ENCODE results near the gene CREBRF. TPM values are rescaled to one million over a fixed set of nuclear protein-coding genes. Genes with fewer than 3 reads are reported as not detected.

The CREBRF gene
- total and polyA plus RNA-seq, 9 of the 15 experiments (the other 6 are each of a cell fraction or from before 2014, with no cell fraction given): 1.1 to 4.9 (median 2.9) TPM

DNA sequence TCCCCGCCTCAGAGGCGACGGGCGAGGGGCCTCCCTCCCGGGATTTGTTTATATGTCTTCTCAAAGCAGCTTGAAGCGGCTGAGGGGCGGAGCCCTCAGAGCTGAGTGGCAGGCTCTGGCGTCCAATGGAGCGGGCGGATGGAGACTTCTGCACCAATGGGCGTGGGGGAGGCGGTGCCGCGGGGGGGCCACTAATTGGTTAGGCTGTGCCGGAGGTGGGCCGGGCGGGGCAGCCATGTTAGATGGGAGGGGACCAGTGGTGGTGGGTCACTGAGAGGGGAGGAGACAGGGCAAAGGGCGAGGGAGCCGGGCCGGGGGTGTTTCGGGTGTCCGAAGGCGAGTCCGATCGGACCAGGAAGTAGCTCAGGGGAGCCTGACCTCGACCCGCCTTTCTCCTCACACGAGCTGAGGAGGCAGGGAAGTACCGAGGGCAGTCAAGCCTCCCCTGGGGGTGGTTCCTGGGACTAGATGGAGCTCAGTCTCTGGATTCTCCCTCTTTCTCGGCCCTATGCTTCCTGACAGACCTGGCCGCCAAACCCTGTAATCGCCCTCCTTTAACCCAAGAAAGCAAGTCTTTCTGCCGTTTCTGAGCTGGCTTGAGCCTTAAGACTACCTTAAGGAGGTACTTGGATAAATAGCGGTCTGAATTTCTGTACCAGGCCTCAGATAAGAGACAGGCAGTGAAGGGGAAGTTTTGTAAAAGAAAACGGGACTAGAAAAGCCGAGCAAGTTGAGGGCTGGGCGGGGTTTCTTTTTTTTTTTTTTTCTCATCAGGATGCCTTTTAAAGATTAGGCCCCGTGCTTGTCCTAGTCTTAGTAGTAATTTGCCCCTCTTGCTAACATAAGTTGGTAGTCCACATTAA, 1.1 kb downstream of the CREBRF start (continued):
- TF ChIP-seq CREB1 (IDR thresholded peaks at IDR 0.05): 0 out of 2 replicates have a peak, but pooled peaks have one; percentile 27
- TF ChIP-seq CREB1 (CRISPR knock-in tag; IDR thresholded peaks at IDR 0.05): peak; percentile 37; the same call in 1 of the 2 replicates
- TF ChIP-seq, protein P1, sequence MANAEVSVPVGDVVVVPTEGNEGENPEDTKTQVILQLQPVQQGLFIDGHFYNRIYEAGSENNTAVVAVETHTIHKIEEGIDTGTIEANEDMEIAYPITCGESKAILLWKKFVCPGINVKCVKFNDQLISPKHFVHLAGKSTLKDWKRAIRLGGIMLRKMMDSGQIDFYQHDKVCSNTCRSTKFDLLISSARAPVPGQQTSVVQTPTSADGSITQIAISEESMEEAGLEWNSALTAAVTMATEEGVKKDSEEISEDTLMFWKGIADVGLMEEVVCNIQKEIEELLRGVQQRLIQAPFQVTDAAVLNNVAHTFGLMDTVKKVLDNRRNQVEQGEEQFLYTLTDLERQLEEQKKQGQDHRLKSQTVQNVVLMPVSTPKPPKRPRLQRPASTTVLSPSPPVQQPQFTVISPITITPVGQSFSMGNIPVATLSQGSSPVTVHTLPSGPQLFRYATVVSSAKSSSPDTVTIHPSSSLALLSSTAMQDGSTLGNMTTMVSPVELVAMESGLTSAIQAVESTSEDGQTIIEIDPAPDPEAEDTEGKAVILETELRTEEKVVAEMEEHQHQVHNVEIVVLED (CRISPR knock-in tag; IDR thresholded peaks at IDR 0.05): 0 out of 2 replicates have a peak, but pooled peaks have one; percentile 5
- TF ChIP-seq GATA2 (CRISPR knock-in tag; IDR thresholded peaks at IDR 0.05): no peak
- TF ChIP-seq, protein P2, sequence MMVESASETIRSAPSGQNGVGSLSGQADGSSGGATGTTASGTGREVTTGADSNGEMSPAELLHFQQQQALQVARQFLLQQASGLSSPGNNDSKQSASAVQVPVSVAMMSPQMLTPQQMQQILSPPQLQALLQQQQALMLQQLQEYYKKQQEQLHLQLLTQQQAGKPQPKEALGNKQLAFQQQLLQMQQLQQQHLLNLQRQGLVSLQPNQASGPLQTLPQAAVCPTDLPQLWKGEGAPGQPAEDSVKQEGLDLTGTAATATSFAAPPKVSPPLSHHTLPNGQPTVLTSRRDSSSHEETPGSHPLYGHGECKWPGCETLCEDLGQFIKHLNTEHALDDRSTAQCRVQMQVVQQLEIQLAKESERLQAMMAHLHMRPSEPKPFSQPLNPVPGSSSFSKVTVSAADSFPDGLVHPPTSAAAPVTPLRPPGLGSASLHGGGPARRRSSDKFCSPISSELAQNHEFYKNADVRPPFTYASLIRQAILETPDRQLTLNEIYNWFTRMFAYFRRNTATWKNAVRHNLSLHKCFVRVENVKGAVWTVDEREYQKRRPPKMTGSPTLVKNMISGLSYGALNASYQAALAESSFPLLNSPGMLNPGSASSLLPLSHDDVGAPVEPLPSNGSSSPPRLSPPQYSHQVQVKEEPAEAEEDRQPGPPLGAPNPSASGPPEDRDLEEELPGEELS (CRISPR knock-in tag; IDR thresholded peaks at IDR 0.05; ENCODE audit: borderline replicate concordance): no peak
- TF ChIP-seq SNRNP70 (optimal IDR thresholded peaks at IDR 0.05; ENCODE audit: low read depth, low read length): no peak
- peak; percentile 88 for TF ChIP-seq NR2C1 (IDR thresholded peaks at IDR 0.05)
- TF ChIP-seq NR2C1 (tag; IDR thresholded peaks at IDR 0.05): peak; percentile 90
- peak; percentile 74 for TF ChIP-seq RBM25 (IDR thresholded peaks at IDR 0.05; ENCODE audit: low read depth, low read length, severe bottlenecking)
- TF ChIP-seq, protein P3, sequence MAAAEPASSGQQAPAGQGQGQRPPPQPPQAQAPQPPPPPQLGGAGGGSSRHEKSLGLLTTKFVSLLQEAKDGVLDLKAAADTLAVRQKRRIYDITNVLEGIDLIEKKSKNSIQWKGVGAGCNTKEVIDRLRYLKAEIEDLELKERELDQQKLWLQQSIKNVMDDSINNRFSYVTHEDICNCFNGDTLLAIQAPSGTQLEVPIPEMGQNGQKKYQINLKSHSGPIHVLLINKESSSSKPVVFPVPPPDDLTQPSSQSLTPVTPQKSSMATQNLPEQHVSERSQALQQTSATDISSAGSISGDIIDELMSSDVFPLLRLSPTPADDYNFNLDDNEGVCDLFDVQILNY (CRISPR knock-in tag; IDR thresholded peaks at IDR 0.05): no peak
- TF ChIP-seq, protein P4, sequence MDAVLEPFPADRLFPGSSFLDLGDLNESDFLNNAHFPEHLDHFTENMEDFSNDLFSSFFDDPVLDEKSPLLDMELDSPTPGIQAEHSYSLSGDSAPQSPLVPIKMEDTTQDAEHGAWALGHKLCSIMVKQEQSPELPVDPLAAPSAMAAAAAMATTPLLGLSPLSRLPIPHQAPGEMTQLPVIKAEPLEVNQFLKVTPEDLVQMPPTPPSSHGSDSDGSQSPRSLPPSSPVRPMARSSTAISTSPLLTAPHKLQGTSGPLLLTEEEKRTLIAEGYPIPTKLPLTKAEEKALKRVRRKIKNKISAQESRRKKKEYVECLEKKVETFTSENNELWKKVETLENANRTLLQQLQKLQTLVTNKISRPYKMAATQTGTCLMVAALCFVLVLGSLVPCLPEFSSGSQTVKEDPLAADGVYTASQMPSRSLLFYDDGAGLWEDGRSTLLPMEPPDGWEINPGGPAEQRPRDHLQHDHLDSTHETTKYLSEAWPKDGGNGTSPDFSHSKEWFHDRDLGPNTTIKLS (IDR thresholded peaks at IDR 0.05; ENCODE audit: borderline replicate concordance, low read depth): peak; percentile 40; the same call in 1 of the 2 replicates
- peak; percentile 96 for TF ChIP-seq FOS (IDR thresholded peaks at IDR 0.05; ENCODE audit: extremely low read depth, insufficient read length)
- no peak for TF ChIP-seq BDP1 (IDR thresholded peaks at IDR 0.05; ENCODE audit: insufficient read depth, insufficient read length)
- TF ChIP-seq, protein P5, sequence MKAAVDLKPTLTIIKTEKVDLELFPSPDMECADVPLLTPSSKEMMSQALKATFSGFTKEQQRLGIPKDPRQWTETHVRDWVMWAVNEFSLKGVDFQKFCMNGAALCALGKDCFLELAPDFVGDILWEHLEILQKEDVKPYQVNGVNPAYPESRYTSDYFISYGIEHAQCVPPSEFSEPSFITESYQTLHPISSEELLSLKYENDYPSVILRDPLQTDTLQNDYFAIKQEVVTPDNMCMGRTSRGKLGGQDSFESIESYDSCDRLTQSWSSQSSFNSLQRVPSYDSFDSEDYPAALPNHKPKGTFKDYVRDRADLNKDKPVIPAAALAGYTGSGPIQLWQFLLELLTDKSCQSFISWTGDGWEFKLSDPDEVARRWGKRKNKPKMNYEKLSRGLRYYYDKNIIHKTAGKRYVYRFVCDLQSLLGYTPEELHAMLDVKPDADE (conservative IDR thresholded peaks at IDR 0.05; ENCODE audit: control insufficient read depth, low read depth, low read length): no peak
- TF ChIP-seq, protein P6, sequence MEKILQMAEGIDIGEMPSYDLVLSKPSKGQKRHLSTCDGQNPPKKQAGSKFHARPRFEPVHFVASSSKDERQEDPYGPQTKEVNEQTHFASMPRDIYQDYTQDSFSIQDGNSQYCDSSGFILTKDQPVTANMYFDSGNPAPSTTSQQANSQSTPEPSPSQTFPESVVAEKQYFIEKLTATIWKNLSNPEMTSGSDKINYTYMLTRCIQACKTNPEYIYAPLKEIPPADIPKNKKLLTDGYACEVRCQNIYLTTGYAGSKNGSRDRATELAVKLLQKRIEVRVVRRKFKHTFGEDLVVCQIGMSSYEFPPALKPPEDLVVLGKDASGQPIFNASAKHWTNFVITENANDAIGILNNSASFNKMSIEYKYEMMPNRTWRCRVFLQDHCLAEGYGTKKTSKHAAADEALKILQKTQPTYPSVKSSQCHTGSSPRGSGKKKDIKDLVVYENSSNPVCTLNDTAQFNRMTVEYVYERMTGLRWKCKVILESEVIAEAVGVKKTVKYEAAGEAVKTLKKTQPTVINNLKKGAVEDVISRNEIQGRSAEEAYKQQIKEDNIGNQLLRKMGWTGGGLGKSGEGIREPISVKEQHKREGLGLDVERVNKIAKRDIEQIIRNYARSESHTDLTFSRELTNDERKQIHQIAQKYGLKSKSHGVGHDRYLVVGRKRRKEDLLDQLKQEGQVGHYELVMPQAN (IDR thresholded peaks at IDR 0.05; ENCODE audit: borderline replicate concordance): peak; percentile 69; the same call in 1 of the 2 replicates
